ENCODE measurements around the gene TP53I11. TPM values are rescaled to one million over a fixed set of nuclear protein-coding genes. Genes with fewer than 3 reads are reported as not detected.

TP53I11 gene
- total and polyA plus RNA-seq, 10 donors = 10.2 to 169 (median 96.2) TPM

DNA sequence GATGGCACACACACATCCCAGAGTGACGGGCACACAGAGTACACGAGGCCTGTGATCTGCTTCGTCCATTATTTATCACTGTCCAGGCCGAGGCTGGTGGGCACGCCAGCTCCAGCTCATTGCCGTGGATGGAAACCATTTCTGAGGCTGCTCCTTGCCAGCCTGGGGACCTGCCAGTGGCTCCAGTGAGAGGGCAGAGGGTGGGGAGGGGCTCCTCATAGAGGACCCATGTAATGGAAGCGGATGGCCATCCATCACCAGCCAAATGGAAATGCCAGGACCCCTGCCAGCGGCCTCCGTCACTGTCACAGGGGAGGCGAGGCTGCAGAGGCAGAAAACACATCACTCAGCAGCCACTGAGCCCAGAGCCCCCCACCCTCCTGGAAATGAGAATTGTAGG is 35.7 kb downstream of the TP53I11 start:
- Histone ChIP-seq H3K4me1 (peaks cover 34 to 71% (median 49%) of the 10 kb centered on the region in 6 donors), H3K27ac (peak overlapping the region in 1 of 8 donors; percentile 59), H3K9me3 (no peaks in the 10 kb centered on the region), H3K27me3 (replicated peaks in 1 of 7) (peaks cover 0 to 7% (median 0%) of the 10 kb centered on the region in 7 donors), H3K4me3 (no peak overlapping the region), H3K36me3 (peaks cover 0 to 5% (median 0%) of the 10 kb centered on the region in 6 donors)
- peak; percentile 62 for DNase-seq
- TF ChIP-seq, protein P1, sequence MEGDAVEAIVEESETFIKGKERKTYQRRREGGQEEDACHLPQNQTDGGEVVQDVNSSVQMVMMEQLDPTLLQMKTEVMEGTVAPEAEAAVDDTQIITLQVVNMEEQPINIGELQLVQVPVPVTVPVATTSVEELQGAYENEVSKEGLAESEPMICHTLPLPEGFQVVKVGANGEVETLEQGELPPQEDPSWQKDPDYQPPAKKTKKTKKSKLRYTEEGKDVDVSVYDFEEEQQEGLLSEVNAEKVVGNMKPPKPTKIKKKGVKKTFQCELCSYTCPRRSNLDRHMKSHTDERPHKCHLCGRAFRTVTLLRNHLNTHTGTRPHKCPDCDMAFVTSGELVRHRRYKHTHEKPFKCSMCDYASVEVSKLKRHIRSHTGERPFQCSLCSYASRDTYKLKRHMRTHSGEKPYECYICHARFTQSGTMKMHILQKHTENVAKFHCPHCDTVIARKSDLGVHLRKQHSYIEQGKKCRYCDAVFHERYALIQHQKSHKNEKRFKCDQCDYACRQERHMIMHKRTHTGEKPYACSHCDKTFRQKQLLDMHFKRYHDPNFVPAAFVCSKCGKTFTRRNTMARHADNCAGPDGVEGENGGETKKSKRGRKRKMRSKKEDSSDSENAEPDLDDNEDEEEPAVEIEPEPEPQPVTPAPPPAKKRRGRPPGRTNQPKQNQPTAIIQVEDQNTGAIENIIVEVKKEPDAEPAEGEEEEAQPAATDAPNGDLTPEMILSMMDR (IDR thresholded peaks at IDR 0.05 in 8 of 11, conservative IDR thresholded peaks at IDR 0.05 in 3 of 11) = no peak
- TF ChIP-seq POLR2A (IDR thresholded peaks at IDR 0.05) (no peak), POLR2AphosphoS5 (IDR thresholded peaks at IDR 0.05) (no peak)
- intact Hi-C loops (cut with DNase I; ENCODE audit: low total_unique reads) = no loop called here
- 40 to 90% (median 84%) methylated on average over 3 to 10 of the region's 10 CpGs for WGBS, 5 donors

DNA sequence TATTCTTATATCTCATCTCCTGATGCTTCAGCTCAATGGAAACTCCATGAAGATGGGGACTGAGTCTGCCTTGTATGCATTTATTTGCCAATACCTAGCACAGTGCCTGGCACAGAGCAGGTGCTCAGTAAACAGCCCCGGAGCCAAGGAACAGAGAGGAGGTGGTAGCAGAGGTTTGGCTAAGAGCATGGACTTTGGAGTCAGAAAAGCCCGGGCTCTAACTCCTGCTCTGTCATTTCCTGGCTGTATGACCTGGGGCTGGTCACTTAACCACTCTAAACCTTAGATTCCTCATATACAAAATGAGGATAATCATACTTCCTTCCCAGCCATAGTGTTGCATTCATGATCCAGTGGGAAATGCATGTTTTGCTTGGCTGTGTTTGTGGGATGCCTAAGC is 36.6 kb downstream of the TP53I11 start:
- Histone ChIP-seq H3K9me3 (no peaks in the 10 kb centered on the region), H3K4me1 (peaks cover 34 to 71% (median 49%) of the 10 kb centered on the region in 6 donors), H3K27me3 (replicated peaks in 1 of 7) (peaks cover 0 to 7% (median 0%) of the 10 kb centered on the region in 7 donors), H3K4me3 (no peak overlapping the region), H3K36me3 (no peaks in the 10 kb centered on the region), H3K27ac (no peak overlapping the region)
- TF ChIP-seq, protein P1 (IDR thresholded peaks at IDR 0.05 in 8 of 11, conservative IDR thresholded peaks at IDR 0.05 in 3 of 11) = no peak
- TF ChIP-seq POLR2AphosphoS5 (IDR thresholded peaks at IDR 0.05) (no peak), POLR2A (IDR thresholded peaks at IDR 0.05) (no peak)
- DNase-seq = no peak
- 64 to 83% (median 79%) methylated on average over 2 of the region's 2 CpGs for whole genome bisulfite sequencing, 5 donors
- intact Hi-C loops (cut with DNase I; ENCODE audit: low total_unique reads) = loop anchor here (5.0 kb wide), 3 partner anchors 187 to 357 kb away; partner anchors contain the start of gene TSPAN18

DNA sequence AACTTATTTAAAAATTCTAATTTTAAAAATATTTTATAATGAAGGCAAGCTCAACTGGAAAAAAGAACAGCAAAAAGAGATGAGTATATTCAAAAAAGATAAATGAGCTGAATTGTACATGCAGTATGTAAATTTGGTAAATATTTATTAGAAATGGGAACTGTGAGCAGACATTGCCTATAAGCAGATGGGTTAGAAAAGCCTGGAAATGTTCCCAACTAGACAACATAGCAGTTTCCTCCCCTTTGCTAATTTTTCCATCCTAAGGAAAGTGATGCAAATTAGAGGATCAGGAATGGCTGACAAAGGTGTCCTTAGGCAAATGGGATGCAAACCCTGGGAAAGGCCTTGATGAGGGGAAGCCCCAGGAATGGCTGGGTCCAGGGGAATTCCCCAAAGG is 37.2 kb downstream of the TP53I11 start:
- TF ChIP-seq POLR2A (IDR thresholded peaks at IDR 0.05) = no peak
- TF ChIP-seq, protein P1 (IDR thresholded peaks at IDR 0.05 in 8 of 11, conservative IDR thresholded peaks at IDR 0.05 in 3 of 11) = no peak
- H3K4me1 ChIP-seq = peaks cover 34 to 71% (median 49%) of the 10 kb centered on the region in 6 donors
- no peaks in the 10 kb centered on the region for H3K36me3 ChIP-seq
- H3K9me3 ChIP-seq = no peaks in the 10 kb centered on the region
- no peak for DNase-seq
- intact Hi-C loops (cut with DNase I; ENCODE audit: low total_unique reads) = loop anchor here (5.0 kb wide), 3 partner anchors 186 to 356 kb away; partner anchors contain the start of gene TSPAN18
- H3K4me3 ChIP-seq = no peak overlapping the region
- no peak overlapping the region for H3K27ac ChIP-seq
- H3K27me3 ChIP-seq (replicated peaks in 1 of 7) = peaks cover 0 to 7% (median 0%) of the 10 kb centered on the region in 7 donors

DNA sequence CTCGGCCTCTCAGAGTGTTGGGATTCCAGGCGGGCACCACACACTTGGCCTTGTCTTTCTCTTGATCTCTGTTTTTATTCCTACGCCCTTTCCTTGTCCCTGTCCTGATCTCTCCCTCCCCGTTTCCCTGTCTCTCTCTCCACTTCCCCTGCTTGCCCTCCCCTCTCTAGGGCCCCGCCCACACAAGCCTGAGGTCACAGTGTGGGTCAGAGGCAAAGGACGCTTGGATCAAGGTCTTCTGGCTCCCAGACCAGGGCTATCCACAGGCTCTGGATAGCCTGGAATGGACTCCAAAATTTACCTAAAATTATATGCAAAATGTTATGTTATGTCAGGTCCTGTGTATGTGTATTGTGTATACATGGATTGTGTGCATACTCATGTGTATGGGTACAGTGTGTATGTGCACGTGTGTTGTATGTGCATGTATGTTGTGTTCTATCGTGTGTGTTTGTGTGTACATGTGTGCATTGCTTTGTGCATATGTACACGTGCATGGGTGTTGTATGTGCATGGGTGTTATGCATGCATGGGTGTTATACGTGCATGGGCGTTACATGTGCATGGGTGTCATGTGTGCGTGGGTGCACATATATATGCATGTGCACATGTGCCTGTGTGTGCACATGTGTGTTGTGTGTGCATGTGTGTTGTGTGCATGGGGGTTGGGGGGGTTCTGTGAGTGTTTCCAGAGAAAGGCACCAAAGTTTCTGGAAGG is 38.3 kb downstream of the TP53I11 start:
- Histone ChIP-seq H3K36me3 (no peaks in the 10 kb centered on the region), H3K27me3 (replicated peaks in 1 of 7) (peaks cover 0 to 7% (median 0%) of the 10 kb centered on the region in 7 donors), H3K27ac (peak overlapping the region in 1 of 8 donors; percentile 30), H3K4me1 (peaks cover 34 to 69% (median 49%) of the 10 kb centered on the region in 6 donors), H3K4me3 (no peak overlapping the region), H3K9me3 (no peaks in the 10 kb centered on the region)
- intact Hi-C loops (cut with DNase I; ENCODE audit: low total_unique reads) = loop anchor here (5.0 kb wide), 3 partner anchors 185 to 355 kb away; partner anchors contain the start of gene TSPAN18
- 59 to 80% (median 66%) methylated on average over 12 of the region's 12 CpGs for WGBS, 5 donors
- TF ChIP-seq, protein P1 (IDR thresholded peaks at IDR 0.05 in 8 of 11, conservative IDR thresholded peaks at IDR 0.05 in 3 of 11) = no peak
- peak in 1 of 3 donors; percentile 18 for TF ChIP-seq POLR2AphosphoS5 (IDR thresholded peaks at IDR 0.05)
- no peak for DNase-seq

All from spleen (tissue), 11 donors.